Ascending aorta (tissue), 2 donors: ENCODE results near the gene SELENON. TPM values are rescaled to one million over a fixed set of nuclear protein-coding genes. Genes with fewer than 3 reads are reported as not detected.

Source experiments
- DNase-seq, 2 donors: peaks; one replicate each; pipeline ENCODE4 v3.0.0-alpha.2; 2019; ENCODE audit warnings: low spot score in 2 of 2
- H3K27ac ChIP-seq, 2 donors: fragments of 200-600 bp; sonication (generic); one replicate each; pipeline ENCODE4 v1.5.1; 2016 to 2017; ENCODE audit warnings: mild to moderate bottlenecking in 1 of 2
- H3K27me3 ChIP-seq: fragments of 200-600 bp; sonication (generic); one replicate; pipeline ENCODE4 v1.5.1; 2017
- H3K36me3 ChIP-seq, 2 donors: fragments of 200-600 bp; sonication (generic); one replicate each; pipeline ENCODE4 v1.5.1; 2016
- H3K4me1 ChIP-seq, 2 donors: fragments of 200-600 bp; sonication (generic); one replicate each; pipeline ENCODE4 v1.5.1; 2016 to 2017; ENCODE audit warnings: mild to moderate bottlenecking in 1 of 2
- H3K4me3 ChIP-seq, 2 donors: fragments of 200-600 bp; sonication (generic); one replicate each; pipeline ENCODE4 v1.5.1; 2016 to 2017; ENCODE audit warnings: mild to moderate bottlenecking in 1 of 2
- H3K9me3 ChIP-seq, 2 donors: fragments of 200-600 bp; sonication (generic); one replicate each; pipeline ENCODE4 v1.5.1; 2016
- intact Hi-C: fragments of 100-400 bp; cut with DNase I; formaldehyde crosslinking; loops from one replicate; pipeline ENCODE4 v1.15.1; 2023
- total RNA-seq: library from RNA; depleted of rRNA; stranded (reverse); fragments of >200 nt; gene quantifications from one replicate; pipeline ENCODE4 v1.1.0, GENCODE V29; 2016
- TF ChIP-seq, protein P1 (sequence below), 3 experiments: fragments of 200-600 bp in 2 of 3; fragments of 450-650 bp in 1 of 3; sonication (generic) in 2 of 3; IDR thresholded peaks; one replicate each; pipeline ENCODE4 v1.5.1; 2016 to 2019; ENCODE audit warnings: antibody characterized with exemption in 3 of 3, mild to moderate bottlenecking in 1 of 3, moderate library complexity in 1 of 3

Gene SELENON
- total RNA-seq = 208 TPM

DNA sequence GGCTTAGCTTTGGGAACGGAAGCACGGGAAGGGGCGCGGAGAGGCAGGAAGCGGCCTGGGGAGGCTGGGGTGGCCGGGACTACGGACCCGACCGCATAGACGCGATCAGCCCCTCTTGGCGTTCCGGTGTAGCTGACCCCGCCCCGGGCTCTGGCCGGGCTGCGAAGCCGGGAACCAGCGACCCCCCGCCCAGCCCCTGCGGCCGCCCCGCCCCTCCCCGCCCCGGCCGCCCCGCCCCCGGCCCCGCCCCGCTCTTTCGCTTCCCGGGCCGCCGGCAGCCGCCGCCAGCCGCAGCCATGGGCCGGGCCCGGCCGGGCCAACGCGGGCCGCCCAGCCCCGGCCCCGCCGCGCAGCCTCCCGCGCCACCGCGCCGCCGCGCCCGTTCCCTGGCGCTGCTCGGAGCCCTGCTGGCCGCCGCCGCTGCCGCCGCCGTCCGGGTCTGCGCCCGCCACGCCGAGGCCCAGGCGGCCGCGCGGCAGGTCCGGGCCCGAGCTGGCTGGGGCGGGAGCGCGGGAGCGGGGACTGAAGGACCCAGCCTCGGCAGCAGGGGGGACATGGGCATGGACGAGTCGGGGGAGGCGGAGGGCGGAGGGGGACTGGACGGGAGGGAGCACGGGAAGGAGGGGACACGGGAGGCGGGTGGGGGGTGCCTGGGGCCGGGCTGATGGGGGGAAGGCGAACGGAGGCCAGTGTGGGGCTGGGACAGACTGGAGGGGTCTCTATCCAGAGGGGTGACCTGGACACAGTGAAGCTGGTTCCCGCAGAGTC, at the start of gene SELENON:
Gene SELENON (plus strand): TSS at position 259 of the 768 bp plus-strand sequence. CDS start 38 bp downstream, at position 297.
- intact Hi-C loops = loop anchor here (5.0 kb wide), 2 partner anchors 278 to 298 kb away; no protein-coding TSS in a partner anchor
- Histone ChIP-seq H3K27ac (peak within 1 kb of the TSS; percentile 80 to 89), H3K27me3 (no peaks in the 10 kb centered on the region), H3K36me3 (no peaks in the 10 kb centered on the region), H3K4me3 (peak within 1 kb of the TSS; percentile 77 to 87), H3K9me3 (no peaks in the 10 kb centered on the region), H3K4me1 (peaks cover 6 to 32% of the 10 kb centered on the region in 2 donors)
- TF ChIP-seq, protein P1, sequence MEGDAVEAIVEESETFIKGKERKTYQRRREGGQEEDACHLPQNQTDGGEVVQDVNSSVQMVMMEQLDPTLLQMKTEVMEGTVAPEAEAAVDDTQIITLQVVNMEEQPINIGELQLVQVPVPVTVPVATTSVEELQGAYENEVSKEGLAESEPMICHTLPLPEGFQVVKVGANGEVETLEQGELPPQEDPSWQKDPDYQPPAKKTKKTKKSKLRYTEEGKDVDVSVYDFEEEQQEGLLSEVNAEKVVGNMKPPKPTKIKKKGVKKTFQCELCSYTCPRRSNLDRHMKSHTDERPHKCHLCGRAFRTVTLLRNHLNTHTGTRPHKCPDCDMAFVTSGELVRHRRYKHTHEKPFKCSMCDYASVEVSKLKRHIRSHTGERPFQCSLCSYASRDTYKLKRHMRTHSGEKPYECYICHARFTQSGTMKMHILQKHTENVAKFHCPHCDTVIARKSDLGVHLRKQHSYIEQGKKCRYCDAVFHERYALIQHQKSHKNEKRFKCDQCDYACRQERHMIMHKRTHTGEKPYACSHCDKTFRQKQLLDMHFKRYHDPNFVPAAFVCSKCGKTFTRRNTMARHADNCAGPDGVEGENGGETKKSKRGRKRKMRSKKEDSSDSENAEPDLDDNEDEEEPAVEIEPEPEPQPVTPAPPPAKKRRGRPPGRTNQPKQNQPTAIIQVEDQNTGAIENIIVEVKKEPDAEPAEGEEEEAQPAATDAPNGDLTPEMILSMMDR (IDR thresholded peaks at IDR 0.05) = no peak
- peak in 1 of 2 donors; percentile 83 for DNase-seq

- Histone ChIP-seq H3K27me3 (no peaks in the 10 kb centered on the region), H3K9me3 (no peaks in the 10 kb centered on the region), H3K27ac (no peak overlapping the region), H3K36me3 (peaks cover 0 to 7% of the 10 kb centered on the region in 2 donors), H3K4me3 (no peak overlapping the region), H3K4me1 (no peaks in the 10 kb centered on the region)
- intact Hi-C loops = no loop called here
- TF ChIP-seq, protein P1 (IDR thresholded peaks at IDR 0.05) = no peak
- no peak for DNase-seq
These were observed 48.9 kb upstream of the SELENON start for GRCh38 chr1:25750923-25751605.

DNA sequence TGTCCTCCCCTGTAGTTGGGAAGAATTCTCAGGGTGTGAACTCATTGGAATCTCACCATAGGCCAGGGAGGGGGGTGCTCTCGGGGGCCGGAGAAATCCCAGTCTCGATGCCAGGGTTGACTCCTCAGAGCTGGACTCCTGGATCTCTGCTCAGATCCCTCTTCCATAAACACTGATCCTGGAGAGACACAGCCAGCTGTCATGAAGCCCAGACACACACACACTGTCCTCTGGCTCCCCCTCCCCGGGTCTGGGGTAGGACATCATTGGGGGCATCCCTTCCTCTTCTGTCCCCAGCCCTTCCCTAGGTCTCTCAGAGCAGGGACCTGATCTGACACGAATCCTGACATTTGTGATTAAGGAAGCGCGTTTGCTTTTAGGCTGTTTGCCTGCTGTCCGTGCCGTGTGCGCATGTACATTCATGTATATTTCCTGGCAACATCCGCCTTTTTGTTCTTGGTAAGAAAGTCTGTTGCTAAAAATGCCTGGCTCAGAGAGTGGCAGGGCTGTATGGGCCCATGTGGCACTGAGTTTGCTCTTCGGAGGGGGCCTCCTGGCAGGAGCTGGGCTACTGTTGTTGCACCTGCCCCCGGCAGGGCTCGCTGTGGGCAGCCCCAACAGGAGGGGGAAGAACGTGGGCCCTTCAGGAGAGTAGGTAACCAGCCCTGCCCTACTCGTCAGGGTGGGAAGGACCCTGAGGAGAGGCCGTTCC, 45.4 kb upstream of the SELENON start:
- TF ChIP-seq, protein P1 (IDR thresholded peaks at IDR 0.05) = no peak
- H3K9me3 ChIP-seq = no peaks in the 10 kb centered on the region

DNA sequence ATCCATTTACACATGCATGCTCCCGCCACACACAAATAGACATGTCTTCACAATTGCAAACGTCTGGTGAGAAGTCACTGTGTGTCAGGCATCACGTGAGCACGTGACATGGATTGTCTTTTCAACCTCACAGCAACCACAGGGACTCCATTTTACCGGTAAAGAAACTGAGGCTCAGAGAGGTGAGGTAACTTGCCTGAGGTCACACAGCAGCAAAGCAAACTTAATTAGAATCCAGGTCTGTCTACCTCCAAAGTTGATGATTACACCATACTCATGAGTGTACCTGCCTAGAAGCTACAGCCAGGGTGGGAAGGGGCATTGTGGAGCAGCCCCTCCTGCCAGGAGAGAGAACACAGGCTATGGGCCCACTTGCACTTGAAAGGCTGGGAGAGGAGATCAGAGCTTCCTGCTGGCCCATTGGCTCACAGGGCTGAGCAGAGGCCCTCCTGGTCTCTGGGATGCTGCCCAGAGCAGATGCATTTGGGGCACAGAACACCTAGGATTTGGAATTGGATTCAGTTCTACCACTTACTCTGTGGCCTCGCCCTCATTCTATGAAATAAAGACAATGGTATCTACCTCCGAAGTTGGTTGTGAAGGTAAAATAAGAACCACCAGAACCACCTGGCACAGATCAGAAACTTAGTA, 44.4 kb upstream of the SELENON start:
- intact Hi-C loops = no loop called here
- TF ChIP-seq, protein P1 (IDR thresholded peaks at IDR 0.05) = no peak
- H3K36me3 ChIP-seq = peaks cover 6 to 7% of the 10 kb centered on the region in 2 donors
- DNase-seq = no peak
- no peaks in the 10 kb centered on the region for H3K27me3 ChIP-seq
- H3K27ac ChIP-seq = no peak overlapping the region
- no peaks in the 10 kb centered on the region for H3K9me3 ChIP-seq
- no peak overlapping the region for H3K4me3 ChIP-seq
- no peaks in the 10 kb centered on the region for H3K4me1 ChIP-seq

More for the DNA sequence above, 45.4 kb upstream of the SELENON start:
- no peaks in the 10 kb centered on the region for H3K27me3 ChIP-seq
- peaks cover 3 to 7% of the 10 kb centered on the region in 2 donors for H3K36me3 ChIP-seq
- no peak overlapping the region for H3K4me3 ChIP-seq
- no peak overlapping the region for H3K27ac ChIP-seq
- intact Hi-C loops = no loop called here
- no peaks in the 10 kb centered on the region for H3K4me1 ChIP-seq
- DNase-seq = no peak

GRCh38 chr1:25756215-25756614, 43.8 kb upstream of the SELENON start:
- Histone ChIP-seq H3K9me3 (no peaks in the 10 kb centered on the region), H3K4me1 (no peaks in the 10 kb centered on the region), H3K27ac (no peak overlapping the region), H3K36me3 (peaks cover 6 to 7% of the 10 kb centered on the region in 2 donors), H3K27me3 (no peaks in the 10 kb centered on the region), H3K4me3 (no peak overlapping the region)
- intact Hi-C loops = no loop called here
- TF ChIP-seq, protein P1 (IDR thresholded peaks at IDR 0.05) = no peak
- no peak for DNase-seq
